Testis (tissue), 5 donors: ENCODE results near the gene GRIP2. TPM values are rescaled to one million over a fixed set of nuclear protein-coding genes. Genes with fewer than 3 reads are reported as not detected.

Source experiments
- DNase-seq: peaks from one replicate; pipeline ENCODE4 v3.0.0-alpha.2; 2019
- H3K27ac ChIP-seq, 2 donors: fragments of 200-600 bp; sonication (generic); one replicate each; pipeline ENCODE4 v1.5.1; 2019
- H3K27me3 ChIP-seq: fragments of 200-600 bp; sonication (generic); one replicate; pipeline ENCODE4 v1.5.1; 2019
- H3K36me3 ChIP-seq: fragments of 200-600 bp; sonication (generic); one replicate; pipeline ENCODE4 v1.5.1; 2017; ENCODE audit warnings: low read depth; ENCODE audit errors: missing control alignments
- H3K4me1 ChIP-seq: fragments of 200-600 bp; sonication (generic); one replicate; pipeline ENCODE4 v1.5.1; 2019
- H3K4me3 ChIP-seq, 2 donors: fragments of 200-600 bp; sonication (generic); one replicate each; pipeline ENCODE4 v1.5.1; 2017 to 2019
- H3K9me3 ChIP-seq: fragments of 200-600 bp; sonication (generic); one replicate; pipeline ENCODE4 v1.5.1; 2017
- POLR2A ChIP-seq: fragments of 450-650 bp; IDR thresholded peaks from one replicate; pipeline ENCODE4 v1.6.1; 2017; ENCODE audit warnings: antibody characterized with exemption, mild to moderate bottlenecking, moderate library complexity
- WGBS, 2 donors: methylation state at CpG; one replicate each; pipeline ENCODE4 v1.1.5; 2018; 5-methylcytosine and 5-hydroxymethylcytosine counted together
- intact Hi-C: fragments of 100-400 bp; cut with DNase I; formaldehyde crosslinking; loops from one replicate; pipeline ENCODE4 v1.15.1; 2023; ENCODE audit warnings: low total_unique reads
- long read RNA-seq, 2 donors: transcript quantifications; one replicate each; lab custom pipeline, GENCODE V29; 2026
- polyA plus RNA-seq: library from polyadenylated mRNA; stranded (reverse); fragments of 350-450 nt; fragmentation: Illumina TruSeq; extraction: RNeasy Lipid Tissue Mini Kit (QIAGEN cat#74804); gene quantifications from one replicate; pipeline ENCODE4 v1.2.3, GENCODE V29; 2014; ENCODE audit warnings: low read depth, low replicate concordance; ENCODE audit not compliant: insufficient read depth
- total RNA-seq, 2 donors: library from RNA; depleted of rRNA; stranded (reverse); fragments of >200 nt; gene quantifications; one replicate each; pipeline ENCODE4 v1.2.3, GENCODE V29; 2016
- TF ChIP-seq, protein P1 (sequence below), 3 experiments: fragments of 450-650 bp in 2 of 3; fragments of 200-600 bp in 1 of 3; sonication (generic) in 1 of 3; IDR thresholded peaks; one replicate each; pipeline ENCODE4 v1.5.1; 2016 to 2019; ENCODE audit warnings: antibody characterized with exemption in 3 of 3, mild to moderate bottlenecking in 2 of 3, moderate library complexity in 1 of 3

Gene GRIP2
- total RNA-seq (1 to 10 TPM; 2.4 to 2.7 TPM), polyA plus RNA-seq (3.2 TPM)
- long read RNA-seq, donor 1: 0 reads
- long read RNA-seq, donor 2: 0 reads

DNA sequence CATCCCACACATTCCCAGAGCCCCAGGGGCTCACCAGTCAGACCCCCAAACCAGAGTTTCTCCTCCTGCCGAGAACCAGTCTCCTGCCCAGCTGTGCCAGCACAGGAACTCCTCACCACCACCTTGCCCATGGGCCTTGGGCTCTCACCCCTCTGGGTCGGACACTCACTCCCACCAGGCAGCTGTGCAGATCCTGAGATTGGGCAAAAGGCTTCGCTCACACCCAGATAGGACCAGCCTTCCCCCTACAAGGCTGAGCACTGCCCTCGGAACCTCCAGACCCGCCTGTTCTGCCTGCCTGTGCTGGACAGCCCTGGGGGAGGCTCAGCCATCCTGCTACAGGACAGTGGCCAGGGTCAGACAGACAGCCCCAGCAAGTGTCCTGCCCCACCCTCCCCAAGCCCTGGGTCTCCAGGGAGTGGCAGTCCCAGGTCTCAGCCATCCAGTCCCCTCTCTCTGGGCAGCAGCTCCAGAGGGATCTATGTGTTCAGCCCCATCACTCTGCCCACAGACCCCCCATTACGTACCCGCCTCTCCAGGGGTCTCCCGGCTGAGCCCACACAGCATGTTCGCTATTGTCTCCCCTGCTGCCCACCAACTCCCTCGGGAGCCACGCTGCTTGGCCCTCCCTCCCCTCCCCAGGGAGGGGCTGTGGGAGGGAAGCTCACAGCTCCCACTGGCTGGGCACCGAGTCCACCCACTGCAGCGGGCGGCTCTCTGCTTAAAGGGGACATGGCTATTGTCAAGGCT lies at the start of gene GRIP2:
Gene GRIP2 (minus strand): TSS at position 601 of the 750 bp plus-strand sequence. CDS start 34 bp downstream, at position 567.
- Histone ChIP-seq H3K27me3 (no peaks in the 10 kb centered on the region), H3K4me1 (no peaks in the 10 kb centered on the region), H3K9me3 (no peaks in the 10 kb centered on the region), H3K27ac (no peak within 1 kb of the TSS), H3K4me3 (no peak within 1 kb of the TSS), H3K36me3 (no peaks in the 10 kb centered on the region)
- intact Hi-C loops: no loop called here
- 56 to 59% methylated on average over 12 to 14 of the region's 14 CpGs for WGBS, 2 donors
- no peak for DNase-seq
- TF ChIP-seq POLR2A: no peak
- TF ChIP-seq, protein P1, sequence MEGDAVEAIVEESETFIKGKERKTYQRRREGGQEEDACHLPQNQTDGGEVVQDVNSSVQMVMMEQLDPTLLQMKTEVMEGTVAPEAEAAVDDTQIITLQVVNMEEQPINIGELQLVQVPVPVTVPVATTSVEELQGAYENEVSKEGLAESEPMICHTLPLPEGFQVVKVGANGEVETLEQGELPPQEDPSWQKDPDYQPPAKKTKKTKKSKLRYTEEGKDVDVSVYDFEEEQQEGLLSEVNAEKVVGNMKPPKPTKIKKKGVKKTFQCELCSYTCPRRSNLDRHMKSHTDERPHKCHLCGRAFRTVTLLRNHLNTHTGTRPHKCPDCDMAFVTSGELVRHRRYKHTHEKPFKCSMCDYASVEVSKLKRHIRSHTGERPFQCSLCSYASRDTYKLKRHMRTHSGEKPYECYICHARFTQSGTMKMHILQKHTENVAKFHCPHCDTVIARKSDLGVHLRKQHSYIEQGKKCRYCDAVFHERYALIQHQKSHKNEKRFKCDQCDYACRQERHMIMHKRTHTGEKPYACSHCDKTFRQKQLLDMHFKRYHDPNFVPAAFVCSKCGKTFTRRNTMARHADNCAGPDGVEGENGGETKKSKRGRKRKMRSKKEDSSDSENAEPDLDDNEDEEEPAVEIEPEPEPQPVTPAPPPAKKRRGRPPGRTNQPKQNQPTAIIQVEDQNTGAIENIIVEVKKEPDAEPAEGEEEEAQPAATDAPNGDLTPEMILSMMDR (IDR thresholded peaks at IDR 0.05): no peak

DNA sequence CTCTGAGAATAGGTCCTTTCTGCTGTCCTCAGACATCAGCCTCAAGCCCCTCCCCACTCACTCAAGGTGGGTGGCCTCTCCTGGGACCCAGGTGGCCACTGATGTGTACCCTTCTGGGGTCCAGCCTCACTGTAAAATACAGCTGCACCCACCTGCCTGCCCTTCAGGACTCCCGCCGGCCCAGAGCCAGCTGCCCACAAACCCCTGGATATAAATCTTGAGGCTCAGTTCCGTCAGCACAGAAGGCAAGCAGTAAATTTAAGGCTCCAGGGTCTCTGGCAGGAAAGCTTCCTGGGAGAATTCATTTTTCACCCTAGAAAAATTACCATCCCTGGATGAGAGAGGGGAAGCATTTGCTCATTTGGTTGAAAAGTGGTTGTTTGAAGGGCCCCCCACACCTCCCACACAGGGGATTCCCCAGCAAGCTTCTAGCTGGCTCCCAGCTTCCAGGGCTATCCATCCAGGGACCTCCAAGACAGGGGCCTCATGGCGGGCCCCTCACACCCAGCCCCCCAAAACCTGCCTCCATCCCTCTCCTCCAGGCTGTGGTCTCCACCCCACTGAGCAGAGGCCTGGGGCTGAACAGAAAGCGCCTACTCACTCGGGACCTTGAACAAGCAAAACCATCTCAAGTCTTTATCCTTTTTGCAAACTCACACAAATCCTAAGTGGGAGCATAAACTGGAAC lies 48.4 kb upstream of the GRIP2 start:
- H3K4me1 ChIP-seq: no peaks in the 10 kb centered on the region
- intact Hi-C loops: no loop called here
- 55 to 65% methylated on average over 5 to 6 of the region's 6 CpGs for WGBS, 2 donors
- H3K27me3 ChIP-seq: no peaks in the 10 kb centered on the region
- no peak overlapping the region for H3K4me3 ChIP-seq
- no peak for TF ChIP-seq POLR2A
- TF ChIP-seq, protein P1 (IDR thresholded peaks at IDR 0.05): no peak
- no peaks in the 10 kb centered on the region for H3K36me3 ChIP-seq
- no peak overlapping the region for H3K27ac ChIP-seq
- no peak for DNase-seq
- no peaks in the 10 kb centered on the region for H3K9me3 ChIP-seq

DNA sequence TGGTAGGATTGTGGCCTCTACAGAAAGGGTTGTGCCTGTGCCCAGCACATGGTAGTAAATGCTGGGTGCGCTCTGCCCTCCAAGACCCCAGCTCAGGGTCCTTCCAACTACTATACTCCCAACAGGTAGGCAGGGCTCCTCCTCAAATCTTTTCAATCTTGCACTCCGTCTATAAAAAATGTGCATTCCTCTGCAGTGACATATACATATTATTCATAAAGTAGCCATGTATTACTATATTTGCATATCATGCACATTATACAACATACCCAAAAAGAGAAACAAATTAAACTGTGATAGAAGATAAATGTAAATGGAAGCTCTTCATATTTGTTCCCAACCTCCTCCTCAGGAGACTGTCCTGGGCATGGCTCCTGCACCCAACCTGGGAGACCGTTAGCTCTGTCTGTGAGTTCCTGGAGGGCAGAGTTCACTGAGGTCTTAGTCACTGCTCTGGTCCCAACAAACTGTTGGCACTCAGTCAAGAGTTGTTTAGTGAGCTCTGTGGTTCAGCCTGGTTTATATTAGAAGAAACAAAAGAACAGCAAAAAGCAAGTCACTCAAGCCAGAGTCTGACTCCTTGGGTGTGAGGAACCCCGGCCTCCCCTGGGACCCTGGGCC lies 47.7 kb upstream of the GRIP2 start:
- Histone ChIP-seq H3K4me1 (no peaks in the 10 kb centered on the region), H3K36me3 (no peaks in the 10 kb centered on the region), H3K4me3 (no peak overlapping the region), H3K27ac (no peak overlapping the region), H3K9me3 (no peaks in the 10 kb centered on the region), H3K27me3 (no peaks in the 10 kb centered on the region)
- intact Hi-C loops: no loop called here
- 63 to 67% methylated on average over 4 of the region's 4 CpGs for WGBS, 2 donors
- TF ChIP-seq, protein P1 (IDR thresholded peaks at IDR 0.05): no peak
- no peak for DNase-seq

DNA sequence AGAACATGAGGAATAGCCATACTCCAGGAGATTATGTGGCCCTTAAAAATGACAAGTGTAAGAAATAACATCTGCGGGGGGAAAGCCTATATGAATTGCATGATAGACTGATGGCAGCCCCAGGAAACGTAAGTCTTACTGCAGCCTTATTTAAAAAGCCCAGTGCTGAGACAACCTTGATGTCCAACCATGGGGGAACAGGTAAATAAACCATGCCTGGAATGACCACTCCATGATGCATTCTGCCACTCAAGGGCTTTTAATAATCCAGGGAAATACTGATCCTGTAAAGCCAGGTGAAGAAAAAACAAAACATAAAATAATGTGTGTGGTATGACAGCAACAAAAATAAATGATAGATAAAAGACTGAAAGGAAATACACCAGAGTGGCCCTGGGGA lies 46.5 kb upstream of the GRIP2 start:
- Histone ChIP-seq H3K9me3 (no peaks in the 10 kb centered on the region), H3K27ac (no peak overlapping the region), H3K27me3 (no peaks in the 10 kb centered on the region), H3K36me3 (no peaks in the 10 kb centered on the region), H3K4me1 (no peaks in the 10 kb centered on the region), H3K4me3 (no peak overlapping the region)
- DNase-seq: no peak
- 72 to 82% methylated on average over 2 of the region's 2 CpGs for WGBS, 2 donors
- intact Hi-C loops: no loop called here
- no peak for TF ChIP-seq POLR2A
- TF ChIP-seq, protein P1 (IDR thresholded peaks at IDR 0.05): no peak
